ENCODE results near the gene DCDC1.

Gene DCDC1

DNA sequence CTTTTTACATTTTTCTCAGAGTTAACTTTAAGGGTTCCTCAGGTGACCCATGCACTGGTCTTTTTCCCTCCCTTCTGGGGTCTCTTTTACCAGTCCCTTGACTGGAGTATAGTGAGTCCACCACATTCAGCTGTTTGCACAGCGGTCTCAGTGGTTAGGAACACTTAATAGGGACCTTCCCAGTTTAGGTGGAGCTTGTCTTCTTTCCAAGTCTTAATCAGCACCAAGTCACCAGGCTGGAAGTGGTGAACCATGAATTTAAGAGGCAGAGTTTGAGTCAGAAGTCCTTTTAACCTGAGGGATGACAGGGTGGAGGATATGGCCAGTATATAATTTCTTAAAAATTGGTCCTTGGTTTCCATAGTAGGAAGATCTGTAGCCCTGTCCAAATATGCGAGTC is 433.7 kb downstream of the DCDC1 start:
- no peak overlapping the region for H3K4me3 ChIP-seq (ENCODE audit: control insufficient read depth, low read depth, low read length)
- DNase-seq (ENCODE audit: low read depth) = no peak
- TF ChIP-seq, protein P1, sequence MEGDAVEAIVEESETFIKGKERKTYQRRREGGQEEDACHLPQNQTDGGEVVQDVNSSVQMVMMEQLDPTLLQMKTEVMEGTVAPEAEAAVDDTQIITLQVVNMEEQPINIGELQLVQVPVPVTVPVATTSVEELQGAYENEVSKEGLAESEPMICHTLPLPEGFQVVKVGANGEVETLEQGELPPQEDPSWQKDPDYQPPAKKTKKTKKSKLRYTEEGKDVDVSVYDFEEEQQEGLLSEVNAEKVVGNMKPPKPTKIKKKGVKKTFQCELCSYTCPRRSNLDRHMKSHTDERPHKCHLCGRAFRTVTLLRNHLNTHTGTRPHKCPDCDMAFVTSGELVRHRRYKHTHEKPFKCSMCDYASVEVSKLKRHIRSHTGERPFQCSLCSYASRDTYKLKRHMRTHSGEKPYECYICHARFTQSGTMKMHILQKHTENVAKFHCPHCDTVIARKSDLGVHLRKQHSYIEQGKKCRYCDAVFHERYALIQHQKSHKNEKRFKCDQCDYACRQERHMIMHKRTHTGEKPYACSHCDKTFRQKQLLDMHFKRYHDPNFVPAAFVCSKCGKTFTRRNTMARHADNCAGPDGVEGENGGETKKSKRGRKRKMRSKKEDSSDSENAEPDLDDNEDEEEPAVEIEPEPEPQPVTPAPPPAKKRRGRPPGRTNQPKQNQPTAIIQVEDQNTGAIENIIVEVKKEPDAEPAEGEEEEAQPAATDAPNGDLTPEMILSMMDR (IDR thresholded peaks at IDR 0.05; ENCODE audit: control insufficient read depth, insufficient read depth, low read depth, low read length, missing control alignments) = no peak

GRCh38 chr11:30926130-30926529 is 443.4 kb downstream of the DCDC1 start:
- no peak overlapping the region for H3K4me3 ChIP-seq (ENCODE audit: control insufficient read depth, low read depth, low read length)
- TF ChIP-seq, protein P1 (IDR thresholded peaks at IDR 0.05; ENCODE audit: control insufficient read depth, insufficient read depth, low read depth, low read length, missing control alignments) = no peak
- DNase-seq (ENCODE audit: low read depth) = no peak

DNA sequence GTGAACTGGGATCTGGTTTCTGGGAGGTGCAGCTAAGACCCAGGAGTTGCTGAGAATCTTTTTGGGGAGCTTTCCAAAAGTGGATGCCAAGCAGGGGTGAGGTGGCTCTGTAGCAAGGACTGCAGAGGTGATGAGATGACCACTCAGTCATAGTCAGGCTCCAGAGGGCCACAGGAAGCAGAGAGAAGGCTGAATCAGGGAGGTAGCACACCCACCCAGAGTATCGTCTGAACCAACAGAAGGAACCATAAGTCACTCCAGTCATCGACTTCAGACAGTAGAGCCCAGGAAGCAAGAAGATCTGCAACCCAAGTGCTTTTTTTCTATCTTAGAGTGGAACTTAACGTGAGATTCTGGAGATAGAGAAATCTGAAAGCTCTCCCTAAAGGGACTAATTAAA is 447.7 kb downstream of the DCDC1 start:
- H3K4me3 ChIP-seq (ENCODE audit: control insufficient read depth, low read depth, low read length) = no peak overlapping the region
- TF ChIP-seq, protein P1 (IDR thresholded peaks at IDR 0.05; ENCODE audit: control insufficient read depth, insufficient read depth, low read depth, low read length, missing control alignments) = no peak
- no peak for DNase-seq (ENCODE audit: low read depth)

DNA sequence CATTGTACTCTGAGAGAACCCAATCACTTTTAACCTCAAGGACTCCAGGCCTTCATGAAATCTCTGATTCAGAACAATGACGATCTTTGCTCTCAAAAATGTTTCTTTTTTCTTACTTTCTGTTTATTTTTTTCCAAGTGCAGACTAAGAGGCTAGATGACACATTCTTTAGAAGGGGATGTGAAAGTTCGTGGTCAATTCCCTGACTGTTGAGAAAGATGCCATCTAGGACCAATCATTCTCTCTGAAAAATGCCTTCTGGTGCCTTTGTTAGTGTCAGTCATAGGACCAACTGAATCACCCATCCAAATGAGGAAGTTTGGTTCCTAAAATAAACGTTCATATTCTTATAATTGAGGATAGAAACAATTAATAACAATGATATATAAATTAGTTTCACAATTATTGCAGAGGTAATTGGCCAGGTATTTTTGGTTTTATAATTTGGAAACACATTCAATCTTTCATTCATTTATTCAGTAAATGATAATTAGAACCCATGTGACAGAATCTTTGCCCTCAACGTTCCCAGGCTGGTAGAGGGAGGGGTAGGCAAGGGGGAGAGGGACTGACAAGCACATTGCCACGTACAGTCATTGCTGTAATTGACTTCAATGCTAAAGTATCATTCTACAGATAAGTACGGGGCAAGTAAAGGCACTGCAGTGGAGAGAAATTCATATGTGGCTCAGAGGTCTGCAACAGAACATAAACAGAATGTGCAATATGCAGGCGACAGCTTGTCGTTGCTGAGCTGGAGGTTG is 450.0 kb downstream of the DCDC1 start:
- no peak overlapping the region for H3K4me3 ChIP-seq (ENCODE audit: control insufficient read depth, low read depth, low read length)
- DNase-seq (ENCODE audit: low read depth) = no peak
- TF ChIP-seq, protein P1 (IDR thresholded peaks at IDR 0.05; ENCODE audit: control insufficient read depth, insufficient read depth, low read depth, low read length, missing control alignments) = no peak

GRCh38 chr11:30917859-30918478 is 451.6 kb downstream of the DCDC1 start:
- TF ChIP-seq, protein P1 (IDR thresholded peaks at IDR 0.05; ENCODE audit: control insufficient read depth, insufficient read depth, low read depth, low read length, missing control alignments) = peak; percentile 48
- no peak for DNase-seq (ENCODE audit: low read depth)
- no peak overlapping the region for H3K4me3 ChIP-seq (ENCODE audit: control insufficient read depth, low read depth, low read length)

DNA sequence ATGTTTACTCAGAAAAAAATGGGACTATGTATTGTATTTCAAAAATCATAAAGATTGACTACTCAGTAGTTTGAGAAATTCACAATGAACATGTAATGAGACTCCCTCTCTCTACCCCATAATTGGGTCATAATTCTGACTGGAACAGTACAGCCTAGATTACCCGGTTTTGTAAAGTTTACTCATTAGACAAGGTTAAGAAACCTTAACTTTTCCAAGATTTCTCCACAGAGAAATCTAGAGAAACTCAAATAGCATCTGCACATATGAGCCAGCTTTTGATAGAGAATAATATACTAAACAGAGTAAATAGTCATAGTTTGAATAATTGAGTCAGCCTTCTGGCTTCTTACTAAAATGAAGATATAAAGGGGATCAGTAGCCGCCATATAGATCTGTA is 452.3 kb downstream of the DCDC1 start:
- TF ChIP-seq, protein P1 (IDR thresholded peaks at IDR 0.05; ENCODE audit: control insufficient read depth, insufficient read depth, low read depth, low read length, missing control alignments) = no peak
- no peak overlapping the region for H3K4me3 ChIP-seq (ENCODE audit: control insufficient read depth, low read depth, low read length)
- no peak for DNase-seq (ENCODE audit: low read depth)
